ENCODE measurements around the gene SRD5A2.

DNA sequence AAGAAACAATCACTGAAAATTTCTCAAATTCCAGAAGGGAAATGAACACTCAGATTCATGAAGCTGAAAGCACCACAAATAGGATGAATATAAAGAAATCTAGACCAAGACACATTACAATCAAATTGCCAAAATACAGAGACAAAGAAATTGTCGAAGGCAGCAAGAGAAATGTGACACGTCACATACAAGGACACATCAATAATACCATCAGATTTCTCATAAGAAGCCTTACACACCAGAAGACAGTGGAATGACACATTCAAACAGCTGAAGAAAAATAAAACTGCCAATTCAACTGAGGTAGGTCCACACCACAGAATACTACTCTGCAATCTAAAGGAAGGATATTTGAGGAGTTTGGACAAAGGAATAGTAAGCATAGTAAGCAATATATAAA, 27.4 kb downstream of the SRD5A2 start:
- TF ChIP-seq, protein P1, sequence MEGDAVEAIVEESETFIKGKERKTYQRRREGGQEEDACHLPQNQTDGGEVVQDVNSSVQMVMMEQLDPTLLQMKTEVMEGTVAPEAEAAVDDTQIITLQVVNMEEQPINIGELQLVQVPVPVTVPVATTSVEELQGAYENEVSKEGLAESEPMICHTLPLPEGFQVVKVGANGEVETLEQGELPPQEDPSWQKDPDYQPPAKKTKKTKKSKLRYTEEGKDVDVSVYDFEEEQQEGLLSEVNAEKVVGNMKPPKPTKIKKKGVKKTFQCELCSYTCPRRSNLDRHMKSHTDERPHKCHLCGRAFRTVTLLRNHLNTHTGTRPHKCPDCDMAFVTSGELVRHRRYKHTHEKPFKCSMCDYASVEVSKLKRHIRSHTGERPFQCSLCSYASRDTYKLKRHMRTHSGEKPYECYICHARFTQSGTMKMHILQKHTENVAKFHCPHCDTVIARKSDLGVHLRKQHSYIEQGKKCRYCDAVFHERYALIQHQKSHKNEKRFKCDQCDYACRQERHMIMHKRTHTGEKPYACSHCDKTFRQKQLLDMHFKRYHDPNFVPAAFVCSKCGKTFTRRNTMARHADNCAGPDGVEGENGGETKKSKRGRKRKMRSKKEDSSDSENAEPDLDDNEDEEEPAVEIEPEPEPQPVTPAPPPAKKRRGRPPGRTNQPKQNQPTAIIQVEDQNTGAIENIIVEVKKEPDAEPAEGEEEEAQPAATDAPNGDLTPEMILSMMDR (IDR thresholded peaks at IDR 0.05; ENCODE audit: insufficient read depth, low read length, poor library complexity, severe bottlenecking): no peak
- TF ChIP-seq EZH2phosphoT487 (conservative IDR thresholded peaks at IDR 0.05; ENCODE audit: low read length): no peak
